GM12878 (cell line): ENCODE measurements around the gene LONP1. TPM values are rescaled to one million over a fixed set of nuclear protein-coding genes. Genes with fewer than 3 reads are reported as not detected.

Experiments used
- BCL11A ChIP-seq: IDR thresholded peaks from 2 replicates; pipeline ENCODE4 v1.6.1; 2011; ENCODE audit warnings: low read depth, low read length
- CTCF ChIP-seq, 3 experiments: IDR thresholded peaks in 2 of 3; conservative IDR thresholded peaks in 1 of 3; 2 replicates each; pipeline ENCODE4 v1.5.1; 2011; ENCODE audit warnings: low read depth in 3 of 3, low read length in 3 of 3, mild to moderate bottlenecking in 3 of 3, control low read depth in 2 of 3, moderate library complexity in 2 of 3, inconsistent platforms in 1 of 3, mixed read lengths in 1 of 3; ENCODE audit not compliant: control insufficient read depth in 2 of 3, insufficient read depth in 1 of 3; ENCODE audit errors: extremely low read depth in 1 of 3
- E2F8 ChIP-seq: fragments of 450-650 bp; IDR thresholded peaks from 2 replicates; pipeline ENCODE4 v1.6.1; 2018; ENCODE audit warnings: mild to moderate bottlenecking, low read depth, moderate library complexity; ENCODE audit not compliant: partially characterized antibody
- EGR1 ChIP-seq, 2 experiments: IDR thresholded peaks; 1 replicate in 1 of 2; 2 replicates in 1 of 2; pipeline ENCODE4 v1.6.1; 2011 to 2012; ENCODE audit warnings: low read depth in 2 of 2, low read length in 2 of 2, borderline replicate concordance in 1 of 2, mild to moderate bottlenecking in 1 of 2, moderate library complexity in 1 of 2
- FOS ChIP-seq: IDR thresholded peaks from 3 replicates; pipeline ENCODE4 v1.6.1; 2011; ENCODE audit warnings: borderline replicate concordance; ENCODE audit not compliant: insufficient read length; ENCODE audit errors: extremely low read depth
- LARP7 ChIP-seq: fragments of 450-650 bp; IDR thresholded peaks from 2 replicates; pipeline ENCODE4 v1.6.1; 2017; ENCODE audit warnings: mild to moderate bottlenecking
- NR2F1 ChIP-seq: fragments of 450-650 bp; conservative IDR thresholded peaks from 2 replicates; pipeline ENCODE4 v1.6.1; 2017; ENCODE audit warnings: mild to moderate bottlenecking
- SMARCA5 ChIP-seq: fragments of 450-650 bp; IDR thresholded peaks from 2 replicates; pipeline ENCODE4 v1.6.1; 2017; ENCODE audit warnings: mild to moderate bottlenecking
- SP1 ChIP-seq: IDR thresholded peaks from one replicate; pipeline ENCODE4 v1.6.1; 2011; ENCODE audit warnings: low read depth, low read length
- SREBF2 ChIP-seq: IDR thresholded peaks from 2 replicates; pipeline ENCODE4 v1.6.1; 2012; ENCODE audit warnings: mild to moderate bottlenecking, low read length
- TCF12 ChIP-seq: IDR thresholded peaks from 2 replicates; pipeline ENCODE4 v1.6.1; 2011; ENCODE audit warnings: low read depth, mild to moderate bottlenecking, low read length
- WRNIP1 ChIP-seq: IDR thresholded peaks from 2 replicates; pipeline ENCODE4 v1.6.1; 2011; ENCODE audit warnings: low read depth, low read length, improper control_type of control experiment, borderline replicate concordance
- YBX1 ChIP-seq: fragments of 450-650 bp; IDR thresholded peaks from 2 replicates; pipeline ENCODE4 v1.6.1; 2016; ENCODE audit warnings: antibody characterized with exemption
- ZBTB33 ChIP-seq: fragments of 450-650 bp; IDR thresholded peaks from 2 replicates; pipeline ENCODE4 v1.6.1; 2017; ENCODE audit warnings: mild to moderate bottlenecking
- ZNF217 ChIP-seq: fragments of 450-650 bp; IDR thresholded peaks from 2 replicates; pipeline ENCODE4 v1.6.1; 2017; ENCODE audit warnings: antibody characterized with exemption, mild to moderate bottlenecking
- ZZZ3 ChIP-seq: IDR thresholded peaks from 2 replicates; pipeline ENCODE4 v1.6.1; 2011; ENCODE audit warnings: low read depth; ENCODE audit not compliant: control insufficient read depth, insufficient read length
- polyA plus RNA-seq, 11 experiments: library from polyadenylated mRNA; depleted of rRNA in 4 of 11; unstranded in 6 of 11; stranded (reverse) in 5 of 11; fragments of >200 nt; fragmentation: Nextera tagmentation in 4 of 11; fragmentation: Illumina TruSeq in 1 of 11; extraction: Ambion mirVana in 4 of 11; extraction: Trizol in 1 of 11; gene quantifications; 1 replicate in 1 of 11; 2 replicates in 10 of 11; pipeline versions ENCODE4 v1.2.1 to v1.2.3, GENCODE V29; 2011 to 2016; ENCODE audit warnings: inconsistent platforms in 2 of 11, missing spikeins in 2 of 11, low read depth in 1 of 11
- total RNA-seq, 4 experiments: library from RNA; depleted of rRNA in 3 of 4; stranded (reverse); fragments of >200 nt in 3 of 4; fragmentation: Illumina TruSeq in 1 of 4; extraction: Trizol in 1 of 4; gene quantifications; 2 replicates each; pipeline versions ENCODE4 v1.2.1 to v1.2.3, GENCODE V29; 2013 to 2021
- TF ChIP-seq, protein P1 (sequence below): IDR thresholded peaks from 2 replicates; pipeline ENCODE4 v1.6.1; 2012; ENCODE audit warnings: mild to moderate bottlenecking, low read depth, low read length
- TF ChIP-seq, protein P2 (sequence below): IDR thresholded peaks from 2 replicates; pipeline ENCODE4 v1.6.1; 2011; ENCODE audit warnings: mild to moderate bottlenecking, low read depth, low read length, moderate library complexity; ENCODE audit not compliant: insufficient replicate concordance

Gene LONP1
- total and polyA plus RNA-seq, 10 of the 15 experiments (the other 5 are each of a cell fraction or from before 2014, with no cell fraction given) = 0.61 to 136 (median 59.5) TPM

GRCh38 chr19:5687360-5688198, 32.4 kb downstream of the LONP1 start (continued):
- peak; percentile 97 for TF ChIP-seq ZBTB33
- TF ChIP-seq SP1 = no peak
- no peak for TF ChIP-seq TCF12
- no peak for TF ChIP-seq ZZZ3
- TF ChIP-seq LARP7 = peak; percentile 66; the same call in 1 of the 2 replicates
- no peak for TF ChIP-seq EGR1 (IDR thresholded peaks at IDR 0.05; ENCODE audit: borderline replicate concordance in 1 of 2, low read depth in 2 of 2, low read length in 2 of 2)
- TF ChIP-seq NR2F1 = no peak
- TF ChIP-seq YBX1 = no peak
- TF ChIP-seq, protein P1, sequence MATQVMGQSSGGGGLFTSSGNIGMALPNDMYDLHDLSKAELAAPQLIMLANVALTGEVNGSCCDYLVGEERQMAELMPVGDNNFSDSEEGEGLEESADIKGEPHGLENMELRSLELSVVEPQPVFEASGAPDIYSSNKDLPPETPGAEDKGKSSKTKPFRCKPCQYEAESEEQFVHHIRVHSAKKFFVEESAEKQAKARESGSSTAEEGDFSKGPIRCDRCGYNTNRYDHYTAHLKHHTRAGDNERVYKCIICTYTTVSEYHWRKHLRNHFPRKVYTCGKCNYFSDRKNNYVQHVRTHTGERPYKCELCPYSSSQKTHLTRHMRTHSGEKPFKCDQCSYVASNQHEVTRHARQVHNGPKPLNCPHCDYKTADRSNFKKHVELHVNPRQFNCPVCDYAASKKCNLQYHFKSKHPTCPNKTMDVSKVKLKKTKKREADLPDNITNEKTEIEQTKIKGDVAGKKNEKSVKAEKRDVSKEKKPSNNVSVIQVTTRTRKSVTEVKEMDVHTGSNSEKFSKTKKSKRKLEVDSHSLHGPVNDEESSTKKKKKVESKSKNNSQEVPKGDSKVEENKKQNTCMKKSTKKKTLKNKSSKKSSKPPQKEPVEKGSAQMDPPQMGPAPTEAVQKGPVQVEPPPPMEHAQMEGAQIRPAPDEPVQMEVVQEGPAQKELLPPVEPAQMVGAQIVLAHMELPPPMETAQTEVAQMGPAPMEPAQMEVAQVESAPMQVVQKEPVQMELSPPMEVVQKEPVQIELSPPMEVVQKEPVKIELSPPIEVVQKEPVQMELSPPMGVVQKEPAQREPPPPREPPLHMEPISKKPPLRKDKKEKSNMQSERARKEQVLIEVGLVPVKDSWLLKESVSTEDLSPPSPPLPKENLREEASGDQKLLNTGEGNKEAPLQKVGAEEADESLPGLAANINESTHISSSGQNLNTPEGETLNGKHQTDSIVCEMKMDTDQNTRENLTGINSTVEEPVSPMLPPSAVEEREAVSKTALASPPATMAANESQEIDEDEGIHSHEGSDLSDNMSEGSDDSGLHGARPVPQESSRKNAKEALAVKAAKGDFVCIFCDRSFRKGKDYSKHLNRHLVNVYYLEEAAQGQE = no peak
- TF ChIP-seq, protein P2, sequence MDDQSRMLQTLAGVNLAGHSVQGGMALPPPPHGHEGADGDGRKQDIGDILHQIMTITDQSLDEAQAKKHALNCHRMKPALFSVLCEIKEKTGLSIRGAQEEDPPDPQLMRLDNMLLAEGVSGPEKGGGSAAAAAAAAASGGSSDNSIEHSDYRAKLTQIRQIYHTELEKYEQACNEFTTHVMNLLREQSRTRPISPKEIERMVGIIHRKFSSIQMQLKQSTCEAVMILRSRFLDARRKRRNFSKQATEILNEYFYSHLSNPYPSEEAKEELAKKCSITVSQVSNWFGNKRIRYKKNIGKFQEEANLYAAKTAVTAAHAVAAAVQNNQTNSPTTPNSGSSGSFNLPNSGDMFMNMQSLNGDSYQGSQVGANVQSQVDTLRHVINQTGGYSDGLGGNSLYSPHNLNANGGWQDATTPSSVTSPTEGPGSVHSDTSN = no peak
- TF ChIP-seq SMARCA5 = peak; percentile 93
- no peak for TF ChIP-seq WRNIP1
- TF ChIP-seq BCL11A = no peak
- TF ChIP-seq ZNF217 = peak; percentile 47; the same call in 1 of the 2 replicates
- no peak for TF ChIP-seq FOS
- TF ChIP-seq CTCF (IDR thresholded peaks at IDR 0.05 in 2 of 3, conservative IDR thresholded peaks at IDR 0.05 in 1 of 3; ENCODE audit: control insufficient read depth in 2 of 3, extremely low read depth in 1 of 3, insufficient read depth in 1 of 3, low read depth in 3 of 3, low read length in 3 of 3) = 0 out of 6 replicates have a peak, but pooled peaks of 1 of the 3 experiments have one; percentile 8
- TF ChIP-seq SREBF2 = no peak
- TF ChIP-seq E2F8 = no peak
